Measurements from ENCODE around the gene NEU2. TPM values are rescaled to one million over a fixed set of nuclear protein-coding genes. Genes with fewer than 3 reads are reported as not detected.

The NEU2 gene
- total RNA-seq, 1 donor from 2014 or later = not detected

- Histone ChIP-seq H3K27me3 (ENCODE audit: control insufficient read depth, insufficient read depth, low read length) (no peaks in the 10 kb centered on the region), H3K4me3 (ENCODE audit: low read depth, low read length) (no peak overlapping the region), H3K36me3 (ENCODE audit: control insufficient read depth, insufficient read depth, low read length) (no peaks in the 10 kb centered on the region)
- FAIRE-seq (no peak), DNase-seq (ENCODE audit: low read depth) (no peak)
- no peak for TF ChIP-seq CTCF (IDR thresholded peaks at IDR 0.05; ENCODE audit: insufficient read depth, low read length, severe bottlenecking)
These were observed 44.3 kb downstream of the NEU2 start for GRCh38 chr2:233076749-233077148.

GRCh38 chr2:233079473-233079877, 47.0 kb downstream of the NEU2 start:
- Histone ChIP-seq H3K27me3 (ENCODE audit: control insufficient read depth, insufficient read depth, low read length) (no peaks in the 10 kb centered on the region), H3K4me3 (ENCODE audit: low read depth, low read length) (no peak overlapping the region), H3K36me3 (ENCODE audit: control insufficient read depth, insufficient read depth, low read length) (no peaks in the 10 kb centered on the region)
- TF ChIP-seq CTCF (IDR thresholded peaks at IDR 0.05; ENCODE audit: insufficient read depth, low read length, severe bottlenecking) = no peak
- no peak for DNase-seq (ENCODE audit: low read depth)
- FAIRE-seq = no peak

GRCh38 chr2:233079953-233080835, 47.7 kb downstream of the NEU2 start:
- FAIRE-seq (no peak), DNase-seq (ENCODE audit: low read depth) (no peak)
- no peak for TF ChIP-seq CTCF (IDR thresholded peaks at IDR 0.05; ENCODE audit: insufficient read depth, low read length, severe bottlenecking)
- Histone ChIP-seq H3K36me3 (ENCODE audit: control insufficient read depth, insufficient read depth, low read length) (no peaks in the 10 kb centered on the region), H3K4me3 (ENCODE audit: low read depth, low read length) (no peak overlapping the region), H3K27me3 (ENCODE audit: control insufficient read depth, insufficient read depth, low read length) (no peaks in the 10 kb centered on the region)

- DNase-seq (ENCODE audit: low read depth) (no peak), FAIRE-seq (no peak)
- Histone ChIP-seq H3K36me3 (ENCODE audit: control insufficient read depth, insufficient read depth, low read length) (no peaks in the 10 kb centered on the region), H3K27me3 (ENCODE audit: control insufficient read depth, insufficient read depth, low read length) (no peaks in the 10 kb centered on the region), H3K4me3 (ENCODE audit: low read depth, low read length) (no peak overlapping the region)
- no peak for TF ChIP-seq CTCF (IDR thresholded peaks at IDR 0.05; ENCODE audit: insufficient read depth, low read length, severe bottlenecking)
These were observed 48.4 kb downstream of the NEU2 start for GRCh38 chr2:233080836-233081229.

GRCh38 chr2:233081232-233081730, 48.8 kb downstream of the NEU2 start:
- TF ChIP-seq CTCF (IDR thresholded peaks at IDR 0.05; ENCODE audit: insufficient read depth, low read length, severe bottlenecking) = no peak
- FAIRE-seq = no peak
- no peak overlapping the region for H3K4me3 ChIP-seq (ENCODE audit: low read depth, low read length)
- DNase-seq (ENCODE audit: low read depth) = no peak
- no peaks in the 10 kb centered on the region for H3K36me3 ChIP-seq (ENCODE audit: control insufficient read depth, insufficient read depth, low read length)
- H3K27me3 ChIP-seq (ENCODE audit: control insufficient read depth, insufficient read depth, low read length) = no peaks in the 10 kb centered on the region

Measured in bronchial epithelial cell (primary cell).